ENCODE data around the gene MYMX.
A peak's percentile ranks its signal among the peaks of the same experiment; 100 is the strongest.

DNA sequence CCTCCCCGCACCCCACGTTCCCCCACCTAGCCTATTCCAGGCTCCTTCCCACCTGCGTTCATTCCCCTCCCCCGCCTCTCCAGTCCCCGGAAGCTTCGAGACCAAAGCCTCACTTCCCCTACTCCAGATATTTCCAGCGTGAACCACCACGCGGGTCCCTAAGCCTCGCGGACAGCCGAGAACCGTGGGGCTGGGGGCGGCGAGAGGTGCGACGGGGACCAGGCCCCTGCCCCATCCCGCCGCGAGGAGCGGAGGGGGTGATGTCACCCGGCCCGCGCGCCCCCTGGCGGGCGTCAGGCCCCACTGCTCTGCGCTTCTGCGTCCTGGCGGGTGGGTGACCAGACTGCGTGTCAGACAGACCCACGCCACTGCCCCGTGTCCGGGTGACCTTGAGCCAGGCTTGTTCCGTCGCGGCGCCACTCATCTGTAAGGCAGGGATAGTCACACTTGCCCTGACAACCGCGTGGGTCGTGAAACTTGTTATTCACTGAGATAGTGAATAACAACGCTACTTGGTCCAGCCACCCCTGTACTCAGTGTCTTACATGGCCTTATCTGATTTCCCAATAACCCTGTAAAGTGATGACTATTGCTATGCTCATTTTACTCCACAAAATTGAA lies 21.2 kb downstream of the MYMX start:
- TF ChIP-seq EZH2 (IDR thresholded peaks at IDR 0.05; ENCODE audit: low read length, unreplicated experiment) = no peak
- TF ChIP-seq, protein P1, sequence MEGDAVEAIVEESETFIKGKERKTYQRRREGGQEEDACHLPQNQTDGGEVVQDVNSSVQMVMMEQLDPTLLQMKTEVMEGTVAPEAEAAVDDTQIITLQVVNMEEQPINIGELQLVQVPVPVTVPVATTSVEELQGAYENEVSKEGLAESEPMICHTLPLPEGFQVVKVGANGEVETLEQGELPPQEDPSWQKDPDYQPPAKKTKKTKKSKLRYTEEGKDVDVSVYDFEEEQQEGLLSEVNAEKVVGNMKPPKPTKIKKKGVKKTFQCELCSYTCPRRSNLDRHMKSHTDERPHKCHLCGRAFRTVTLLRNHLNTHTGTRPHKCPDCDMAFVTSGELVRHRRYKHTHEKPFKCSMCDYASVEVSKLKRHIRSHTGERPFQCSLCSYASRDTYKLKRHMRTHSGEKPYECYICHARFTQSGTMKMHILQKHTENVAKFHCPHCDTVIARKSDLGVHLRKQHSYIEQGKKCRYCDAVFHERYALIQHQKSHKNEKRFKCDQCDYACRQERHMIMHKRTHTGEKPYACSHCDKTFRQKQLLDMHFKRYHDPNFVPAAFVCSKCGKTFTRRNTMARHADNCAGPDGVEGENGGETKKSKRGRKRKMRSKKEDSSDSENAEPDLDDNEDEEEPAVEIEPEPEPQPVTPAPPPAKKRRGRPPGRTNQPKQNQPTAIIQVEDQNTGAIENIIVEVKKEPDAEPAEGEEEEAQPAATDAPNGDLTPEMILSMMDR (conservative IDR thresholded peaks at IDR 0.05; ENCODE audit: low read depth, low read length) = peak; percentile 97

Measured in PC-3 (cell line).